H1 (cell line): ENCODE measurements around the gene GNAT2. TPM values are rescaled to one million over a fixed set of nuclear protein-coding genes. Genes with fewer than 3 reads are reported as not detected.

ENCODE experiments used
- ASH2L ChIP-seq: fragments of 200-600, 300-600 bp; sonication (generic); IDR thresholded peaks from one replicate; pipeline ENCODE4 v1.7.1; 2017; ENCODE audit warnings: low read length
- BACH1 ChIP-seq: IDR thresholded peaks from 2 replicates; pipeline ENCODE4 v1.6.1; 2012; ENCODE audit warnings: low read length, improper control_type of control experiment
- BCL11A ChIP-seq, 2 experiments: IDR thresholded peaks; one replicate each; pipeline ENCODE4 v1.6.1; 2011; ENCODE audit warnings: low read depth in 2 of 2, low read length in 2 of 2, mild to moderate bottlenecking in 2 of 2
- CHD7 ChIP-seq: fragments of 300-600 bp; sonication (generic); IDR thresholded peaks from 2 replicates; pipeline ENCODE4 v1.7.1; 2012; ENCODE audit warnings: low read length, moderate library complexity, mild to moderate bottlenecking, inconsistent platforms; ENCODE audit not compliant: insufficient replicate concordance
- E2F6 ChIP-seq: IDR thresholded peaks from 2 replicates; pipeline ENCODE4 v1.6.1; 2012; ENCODE audit warnings: inconsistent platforms
- GABPA ChIP-seq: IDR thresholded peaks from 2 replicates; pipeline ENCODE4 v1.6.1; 2011; ENCODE audit warnings: mild to moderate bottlenecking, low read length, moderate library complexity, borderline replicate concordance; ENCODE audit not compliant: insufficient read depth
- JUND ChIP-seq: IDR thresholded peaks from 2 replicates; pipeline ENCODE4 v1.6.1; 2011; ENCODE audit warnings: mild to moderate bottlenecking, improper control_type of control experiment, low read length
- KDM4A ChIP-seq: IDR thresholded peaks from one replicate; pipeline ENCODE4 v1.7.1; 2012; ENCODE audit warnings: low read depth, mild to moderate bottlenecking, moderate library complexity, low read length, inconsistent platforms; ENCODE audit not compliant: severe bottlenecking
- POU5F1 ChIP-seq: IDR thresholded peaks from 2 replicates; pipeline ENCODE4 v1.6.1; 2011; ENCODE audit warnings: low read depth, mild to moderate bottlenecking, low read length, moderate library complexity
- TAF7 ChIP-seq: optimal IDR thresholded peaks from 2 replicates; pipeline ENCODE3; 2011; ENCODE audit warnings: low read depth, mild to moderate bottlenecking, inconsistent platforms, low read length, moderate library complexity, borderline replicate concordance
- TEAD4 ChIP-seq: IDR thresholded peaks from 2 replicates; pipeline ENCODE4 v1.6.1; 2012; ENCODE audit warnings: low read depth, low read length, inconsistent platforms, mixed read lengths
- polyA plus RNA-seq, 7 experiments: library from polyadenylated mRNA; depleted of rRNA in 3 of 7; stranded (reverse) in 5 of 7; unstranded in 2 of 7; fragments of >200 nt in 5 of 7; fragments of 200-250 nt in 2 of 7; gene quantifications; 1 replicate in 5 of 7; 2 replicates in 1 of 7; 4 replicates in 1 of 7; pipeline versions ENCODE4 v1.2.1 to v1.2.3, GENCODE V29; 2011 to 2013; ENCODE audit warnings: missing spikeins in 2 of 7, mixed read lengths in 2 of 7
- total RNA-seq: library from RNA; stranded (reverse); fragmentation: NEBNext Ultra II Directional; extraction: Animal tissue kit (Norgen Biotek cat#: 25700); gene quantifications from 2 replicates; pipeline ENCODE4 v1.2.1, GENCODE V29; 2021

GNAT2 gene
- total and polyA plus RNA-seq, 2 of the 8 experiments (the other 6 are each of a cell fraction or from before 2014, with no cell fraction given): 0.05 TPM; not detected in 1

GRCh38 chr1:109629372-109630030 is 10.1 kb upstream of the GNAT2 start (continued):
- no peak for TF ChIP-seq CHD7
- TF ChIP-seq E2F6: no peak
- no peak for TF ChIP-seq TEAD4
- TF ChIP-seq POU5F1: no peak
- TF ChIP-seq JUND: no peak
- no peak for TF ChIP-seq KDM4A
- no peak for TF ChIP-seq GABPA
- no peak for TF ChIP-seq BCL11A (IDR thresholded peaks at IDR 0.05; ENCODE audit: low read depth in 2 of 2, low read length in 2 of 2)
- TF ChIP-seq BACH1: no peak
- no peak for TF ChIP-seq TAF7
- TF ChIP-seq ASH2L: no peak
